Esophagus squamous epithelium (tissue), 5 donors: ENCODE results near the gene CNTN1. TPM values are rescaled to one million over a fixed set of nuclear protein-coding genes. Genes with fewer than 3 reads are reported as not detected.

Experiments used
- DNase-seq: peaks from one replicate; lab custom pipeline; 2025; lab: John Stamatoyannopoulos, UW
- H3K27ac ChIP-seq, 4 donors: fragments of 200-600 bp; sonication (generic); one replicate each; pipeline ENCODE4 v1.5.1; 2016 to 2019; ENCODE audit warnings: mild to moderate bottlenecking in 1 of 4
- H3K27me3 ChIP-seq, 4 donors: fragments of 200-600 bp; sonication (generic); 1 replicate in 3 of 4; 2 replicates in 1 of 4; pipeline versions ENCODE4 v1.5.1 to v1.6.0; 2017 to 2021; ENCODE audit warnings: antibody characterized with exemption in 1 of 4
- H3K36me3 ChIP-seq, 3 donors: fragments of 200-600 bp; sonication (generic); one replicate each; pipeline ENCODE4 v1.5.1; 2016 to 2019
- H3K4me1 ChIP-seq, 3 donors: fragments of 200-600 bp; sonication (generic); one replicate each; pipeline ENCODE4 v1.5.1; 2017 to 2019
- H3K4me3 ChIP-seq, 4 donors: fragments of 200-600 bp; sonication (generic); 1 replicate in 3 of 4; 2 replicates in 1 of 4; pipeline ENCODE4 v1.5.1; 2016 to 2019; ENCODE audit warnings: mild to moderate bottlenecking in 2 of 4, moderate library complexity in 1 of 4
- H3K9me3 ChIP-seq, 3 donors: fragments of 200-600 bp; sonication (generic); one replicate each; pipeline ENCODE4 v1.5.1; 2016 to 2019
- CTCF ChIP-seq, 6 experiments: fragments of 450-650 bp in 4 of 6; fragments of 200-600 bp in 2 of 6; sonication (generic) in 2 of 6; IDR thresholded peaks; one replicate each; pipeline ENCODE4 v1.5.1; 2016 to 2019; ENCODE audit warnings: antibody characterized with exemption in 6 of 6, mild to moderate bottlenecking in 4 of 6, moderate library complexity in 4 of 6
- POLR2A ChIP-seq, 4 donors: fragments of 450-650 bp; IDR thresholded peaks; one replicate each; pipeline ENCODE4 v1.6.1; 2017; ENCODE audit warnings: antibody characterized with exemption in 4 of 4, mild to moderate bottlenecking in 4 of 4, moderate library complexity in 3 of 4
- WGBS, 2 donors: methylation state at CpG; one replicate each; pipeline ENCODE4 v1.1.5; 2018; 5-methylcytosine and 5-hydroxymethylcytosine counted together
- intact Hi-C: fragments of 100-400 bp; cut with DNase I; formaldehyde crosslinking; loops from one replicate; pipeline ENCODE4 v1.15.0; 2022
- total RNA-seq, 4 donors: library from RNA; depleted of rRNA; stranded (reverse); fragments of >200 nt; gene quantifications; one replicate each; pipeline ENCODE4 v1.1.0, GENCODE V29; 2016
- donor health status: DM: yes; HTN: yes; CAD: no.

The CNTN1 gene
- total RNA-seq, 4 donors from 2014 or later: 0.83 to 15.7 (median 5.8) TPM

GRCh38 chr12:41120211-41120610 is 428.0 kb downstream of the CNTN1 start:
- intact Hi-C loops: no loop called here
- no peaks in the 10 kb centered on the region for H3K9me3 ChIP-seq
- TF ChIP-seq CTCF (IDR thresholded peaks at IDR 0.05) (no peak), POLR2A (IDR thresholded peaks at IDR 0.05) (no peak)
- H3K4me1 ChIP-seq: peaks cover 3 to 38% (median 7%) of the 10 kb centered on the region in 3 donors
- no peak overlapping the region for H3K4me3 ChIP-seq
- H3K36me3 ChIP-seq: no peaks in the 10 kb centered on the region
- DNase-seq: no peak
- no peaks in the 10 kb centered on the region for H3K27me3 ChIP-seq
- WGBS, 2 donors: 50 to 60% methylated on average over 2 of the region's 2 CpGs
- H3K27ac ChIP-seq: no peak overlapping the region

- Histone ChIP-seq H3K9me3 (no peaks in the 10 kb centered on the region), H3K4me1 (peaks cover 3 to 38% (median 7%) of the 10 kb centered on the region in 3 donors), H3K27ac (peak overlapping the region in 1 of 4 donors; percentile 48), H3K27me3 (no peaks in the 10 kb centered on the region), H3K36me3 (no peaks in the 10 kb centered on the region), H3K4me3 (no peak overlapping the region)
- DNase-seq: no peak
- TF ChIP-seq POLR2A (IDR thresholded peaks at IDR 0.05): no peak
- no peak for TF ChIP-seq CTCF (IDR thresholded peaks at IDR 0.05)
- intact Hi-C loops: no loop called here
These were observed 429.1 kb downstream of the CNTN1 start for GRCh38 chr12:41121374-41121773.
